OCI-LY3 (cell line): ENCODE data around the gene TRDN.

Source experiments
- H2AFZ ChIP-seq: fragments of 200-600, 300-600 bp; shearing (Covaris generic); 2 replicates; pipeline ENCODE4 v1.6.0; 2014; ENCODE audit warnings: antibody characterized with exemption, low read depth, low read length
- H3K27ac ChIP-seq: fragments of 200-600, 300-600 bp; sonication (generic); 2 replicates; pipeline ENCODE4 v1.5.1; 2014; ENCODE audit warnings: mild to moderate bottlenecking, low read length, moderate library complexity, mixed read lengths
- H3K27me3 ChIP-seq: fragments of 200-600, 300-600 bp; sonication (generic); 2 replicates; pipeline ENCODE4 v1.6.1; 2014; ENCODE audit warnings: low read depth, low read length, mixed read lengths
- H3K36me3 ChIP-seq: fragments of 200-600, 300-600 bp; sonication (generic); replicated peaks from 2 replicates; pipeline ENCODE3; 2014; ENCODE audit warnings: low read depth, low read length, mixed read lengths
- H3K4me1 ChIP-seq: fragments of 300-600, 200-600 bp; sonication (generic); 2 replicates; pipeline ENCODE4 v1.6.1; 2014; ENCODE audit warnings: low read length, mixed read lengths
- H3K4me2 ChIP-seq: fragments of 200-600, 300-600 bp; sonication (generic); 2 replicates; pipeline ENCODE4 v1.6.1; 2014; ENCODE audit warnings: low read length, mixed read lengths
- H3K4me3 ChIP-seq: fragments of 300-600, 200-600 bp; sonication (generic); 2 replicates; pipeline ENCODE4 v1.5.1; 2014; ENCODE audit warnings: antibody characterized with exemption, mild to moderate bottlenecking, low read length, moderate library complexity
- H3K79me2 ChIP-seq: fragments of 300-600, 200-600 bp; shearing (Covaris generic); 2 replicates; pipeline ENCODE4 v1.6.1; 2014; ENCODE audit warnings: mild to moderate bottlenecking, low read length, mixed read lengths
- H3K9ac ChIP-seq: fragments of 300-600, 200-600 bp; shearing (Covaris generic); 2 replicates; pipeline ENCODE4 v1.6.0; 2014; ENCODE audit warnings: mild to moderate bottlenecking, low read length, moderate library complexity
- H3K9me3 ChIP-seq: fragments of 200-600, 300-600 bp; shearing (Covaris generic); 2 replicates; pipeline ENCODE4 v1.6.1; 2014; ENCODE audit warnings: low read length, mixed read lengths; ENCODE audit not compliant: insufficient read depth
- H4K20me1 ChIP-seq: fragments of 200-600, 300-600 bp; sonication (generic); 2 replicates; pipeline ENCODE4 v1.6.1; 2016; ENCODE audit warnings: low read length, mixed read lengths; ENCODE audit not compliant: insufficient read depth
- EZH2phosphoT487 ChIP-seq: fragments of 200-600 bp; shearing (Covaris generic); IDR thresholded peaks from 2 replicates; pipeline ENCODE4 v1.6.1; 2018; ENCODE audit warnings: antibody characterized with exemption, mixed run types, low read depth
- TF ChIP-seq, protein P1 (sequence below): fragments of 200-600, 300-600 bp; sonication (generic); IDR thresholded peaks from 2 replicates; pipeline ENCODE4 v1.5.1; 2014; ENCODE audit warnings: antibody characterized with exemption, low read length, low read depth

TRDN gene

DNA sequence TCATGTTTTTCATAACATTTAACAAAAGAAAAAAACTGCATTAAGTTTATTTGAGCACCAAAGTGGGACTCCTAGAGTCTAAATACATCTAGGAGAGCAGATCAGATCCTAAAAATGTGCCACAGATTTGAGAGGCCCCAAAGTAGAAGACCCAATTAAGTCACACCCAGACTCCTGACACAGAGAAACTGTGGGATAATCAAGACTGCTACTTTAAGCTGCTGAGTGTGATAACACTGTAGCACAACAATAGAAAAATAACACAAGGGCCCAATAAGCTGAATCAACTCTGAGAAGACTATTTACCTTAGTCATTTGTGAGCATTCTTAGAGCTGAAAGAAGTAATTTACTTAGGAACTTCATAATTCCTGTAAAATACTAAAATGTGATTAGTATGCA lies 26.0 kb downstream of the TRDN start:
- no peak overlapping the region for H3K27ac ChIP-seq
- no peaks in the 10 kb centered on the region for H3K9me3 ChIP-seq
- no peak overlapping the region for H3K9ac ChIP-seq
- no peaks in the 10 kb centered on the region for H3K36me3 ChIP-seq
- H2AFZ ChIP-seq = no peak overlapping the region
- H3K4me3 ChIP-seq = no peak overlapping the region
- H3K79me2 ChIP-seq = no peaks in the 10 kb centered on the region
- no peaks in the 10 kb centered on the region for H4K20me1 ChIP-seq
- TF ChIP-seq, protein P1, sequence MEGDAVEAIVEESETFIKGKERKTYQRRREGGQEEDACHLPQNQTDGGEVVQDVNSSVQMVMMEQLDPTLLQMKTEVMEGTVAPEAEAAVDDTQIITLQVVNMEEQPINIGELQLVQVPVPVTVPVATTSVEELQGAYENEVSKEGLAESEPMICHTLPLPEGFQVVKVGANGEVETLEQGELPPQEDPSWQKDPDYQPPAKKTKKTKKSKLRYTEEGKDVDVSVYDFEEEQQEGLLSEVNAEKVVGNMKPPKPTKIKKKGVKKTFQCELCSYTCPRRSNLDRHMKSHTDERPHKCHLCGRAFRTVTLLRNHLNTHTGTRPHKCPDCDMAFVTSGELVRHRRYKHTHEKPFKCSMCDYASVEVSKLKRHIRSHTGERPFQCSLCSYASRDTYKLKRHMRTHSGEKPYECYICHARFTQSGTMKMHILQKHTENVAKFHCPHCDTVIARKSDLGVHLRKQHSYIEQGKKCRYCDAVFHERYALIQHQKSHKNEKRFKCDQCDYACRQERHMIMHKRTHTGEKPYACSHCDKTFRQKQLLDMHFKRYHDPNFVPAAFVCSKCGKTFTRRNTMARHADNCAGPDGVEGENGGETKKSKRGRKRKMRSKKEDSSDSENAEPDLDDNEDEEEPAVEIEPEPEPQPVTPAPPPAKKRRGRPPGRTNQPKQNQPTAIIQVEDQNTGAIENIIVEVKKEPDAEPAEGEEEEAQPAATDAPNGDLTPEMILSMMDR = no peak
- TF ChIP-seq EZH2phosphoT487 = no peak
- no peaks in the 10 kb centered on the region for H3K27me3 ChIP-seq
- no peak overlapping the region for H3K4me2 ChIP-seq
- H3K4me1 ChIP-seq = no peaks in the 10 kb centered on the region

DNA sequence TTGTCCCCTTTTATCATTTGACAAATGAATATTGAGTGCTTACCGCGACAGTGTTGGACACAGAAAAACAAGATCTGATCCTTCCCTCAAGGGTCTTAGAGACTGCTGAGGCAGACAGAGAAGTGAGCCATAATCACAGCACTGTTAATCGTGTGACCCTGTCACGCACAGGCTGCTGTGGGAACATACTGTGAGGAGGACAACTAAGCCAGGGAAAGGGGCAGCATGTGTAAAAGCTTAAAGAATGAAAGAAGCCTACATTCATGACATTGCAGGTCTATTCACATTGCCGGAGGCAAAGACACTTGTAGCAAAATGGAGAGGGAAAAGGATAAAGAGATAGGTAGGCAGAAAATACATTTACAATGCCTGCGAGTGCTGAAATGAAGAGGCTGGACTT lies 32.7 kb downstream of the TRDN start:
- Histone ChIP-seq H3K79me2 (no peaks in the 10 kb centered on the region), H3K27ac (no peak overlapping the region), H2AFZ (no peak overlapping the region), H3K9ac (no peak overlapping the region), H3K4me2 (no peak overlapping the region), H3K9me3 (no peaks in the 10 kb centered on the region), H3K27me3 (no peaks in the 10 kb centered on the region), H3K36me3 (no peaks in the 10 kb centered on the region), H3K4me3 (no peak overlapping the region), H3K4me1 (no peaks in the 10 kb centered on the region), H4K20me1 (no peaks in the 10 kb centered on the region)
- TF ChIP-seq EZH2phosphoT487 = no peak
- TF ChIP-seq, protein P1 = no peak

DNA sequence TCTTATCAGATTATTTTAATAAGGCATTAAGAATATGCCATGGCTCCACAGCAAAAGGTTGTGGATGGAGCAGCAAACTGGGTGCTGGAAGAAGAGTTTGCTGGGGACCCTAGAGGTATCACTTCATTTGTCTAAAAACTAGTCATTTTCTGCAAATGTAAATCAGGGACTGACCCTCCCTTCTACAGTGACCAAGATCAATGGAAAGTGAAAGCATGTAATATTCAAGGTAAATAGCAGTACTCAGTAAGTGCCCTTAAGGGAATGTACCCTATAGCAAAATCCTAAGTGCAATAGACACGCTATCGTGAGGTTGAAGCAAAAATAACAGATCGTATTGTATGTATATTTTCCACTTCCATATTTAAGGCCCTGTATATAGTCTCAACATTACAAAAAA lies 38.7 kb downstream of the TRDN start:
- Histone ChIP-seq H2AFZ (no peak overlapping the region), H3K27me3 (no peaks in the 10 kb centered on the region), H4K20me1 (no peaks in the 10 kb centered on the region), H3K27ac (no peak overlapping the region), H3K4me3 (no peak overlapping the region), H3K4me2 (peak overlapping the region; percentile 35), H3K36me3 (no peaks in the 10 kb centered on the region), H3K9ac (no peak overlapping the region), H3K4me1 (peaks cover 9% of the 10 kb centered on the region), H3K79me2 (no peaks in the 10 kb centered on the region), H3K9me3 (no peaks in the 10 kb centered on the region)
- TF ChIP-seq EZH2phosphoT487 = no peak
- TF ChIP-seq, protein P1 = no peak

DNA sequence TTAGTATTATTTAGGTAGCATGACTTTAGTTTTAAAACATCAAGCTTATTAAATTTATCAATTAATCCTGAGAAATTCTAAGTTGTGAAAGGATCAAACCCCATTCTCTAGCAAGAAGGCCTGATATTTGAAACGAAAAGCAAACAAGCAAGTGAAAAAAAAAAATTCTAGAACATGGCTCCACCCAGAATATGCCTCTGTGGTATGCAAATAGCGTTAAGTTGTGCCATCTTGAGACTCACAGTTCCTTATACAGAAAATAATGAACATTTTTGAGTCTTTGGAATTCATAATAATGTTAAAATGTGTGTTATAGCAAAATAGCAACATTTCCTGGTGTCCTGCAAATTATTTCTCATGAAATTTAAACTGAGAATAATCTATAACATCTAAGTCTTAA lies 42.0 kb downstream of the TRDN start:
- H3K4me1 ChIP-seq = peaks cover 9% of the 10 kb centered on the region
- no peak overlapping the region for H3K27ac ChIP-seq
- no peaks in the 10 kb centered on the region for H3K9me3 ChIP-seq
- no peaks in the 10 kb centered on the region for H3K36me3 ChIP-seq
- no peak overlapping the region for H2AFZ ChIP-seq
- no peaks in the 10 kb centered on the region for H3K27me3 ChIP-seq
- H3K4me3 ChIP-seq = no peak overlapping the region
- H3K9ac ChIP-seq = no peak overlapping the region
- TF ChIP-seq, protein P1 = no peak
- TF ChIP-seq EZH2phosphoT487 = no peak
- H3K4me2 ChIP-seq = no peak overlapping the region
- H4K20me1 ChIP-seq = no peaks in the 10 kb centered on the region
- H3K79me2 ChIP-seq = no peaks in the 10 kb centered on the region
